ENCODE results near the gene ANXA11. TPM values are rescaled to one million over a fixed set of nuclear protein-coding genes. Genes with fewer than 3 reads are reported as not detected.

Gene ANXA11
- total RNA-seq, 1 experiment from 2014 or later, result 241 TPM

DNA sequence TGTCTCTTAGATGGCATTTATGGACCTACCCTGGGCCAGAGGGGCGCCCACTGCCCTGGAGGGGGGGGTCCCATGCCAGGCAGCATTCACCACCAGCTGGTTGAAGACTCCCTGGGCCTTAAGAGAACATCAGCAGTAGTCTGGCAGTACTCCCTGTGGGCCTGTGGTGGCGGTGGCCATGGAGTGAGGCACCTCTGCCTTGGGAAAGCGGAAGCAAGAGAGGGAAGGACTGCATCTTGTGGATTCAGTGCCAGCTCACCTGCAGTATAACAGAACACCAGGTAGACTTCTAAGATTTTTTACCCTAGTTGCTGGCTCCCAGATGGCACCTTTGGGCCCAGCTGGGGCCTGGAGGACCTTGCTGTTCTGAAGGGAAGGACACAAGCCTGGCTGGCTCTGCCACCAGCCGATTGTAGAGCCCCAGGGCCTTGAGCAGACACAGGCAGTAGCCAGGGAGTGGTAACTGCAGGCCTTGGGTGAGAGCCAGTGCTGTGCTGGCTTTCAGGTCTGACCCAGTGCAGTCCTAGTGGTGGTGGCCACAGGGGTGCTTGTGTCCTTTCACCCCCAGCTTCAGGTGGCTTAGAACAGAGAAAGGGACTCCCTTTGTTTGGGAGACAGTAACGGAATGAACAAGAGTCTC, 57.1 kb downstream of the ANXA11 start:
- H3K27me3 ChIP-seq (ENCODE audit: control insufficient read depth, insufficient read depth, low read length), result no peaks in the 10 kb centered on the region
- ATAC-seq, result no peak
- ChIA-PET POLR2A (no interaction called here), CTCF (no interaction called here)
- 0 out of 2 replicates have a peak, but pooled peaks cover 2% of the 10 kb centered on the region for H3K36me3 ChIP-seq (ENCODE audit: control insufficient read depth, insufficient read depth, low read length)
- no TSS peak for BruUV-seq (replicated peaks)
- TF ChIP-seq, protein P1, sequence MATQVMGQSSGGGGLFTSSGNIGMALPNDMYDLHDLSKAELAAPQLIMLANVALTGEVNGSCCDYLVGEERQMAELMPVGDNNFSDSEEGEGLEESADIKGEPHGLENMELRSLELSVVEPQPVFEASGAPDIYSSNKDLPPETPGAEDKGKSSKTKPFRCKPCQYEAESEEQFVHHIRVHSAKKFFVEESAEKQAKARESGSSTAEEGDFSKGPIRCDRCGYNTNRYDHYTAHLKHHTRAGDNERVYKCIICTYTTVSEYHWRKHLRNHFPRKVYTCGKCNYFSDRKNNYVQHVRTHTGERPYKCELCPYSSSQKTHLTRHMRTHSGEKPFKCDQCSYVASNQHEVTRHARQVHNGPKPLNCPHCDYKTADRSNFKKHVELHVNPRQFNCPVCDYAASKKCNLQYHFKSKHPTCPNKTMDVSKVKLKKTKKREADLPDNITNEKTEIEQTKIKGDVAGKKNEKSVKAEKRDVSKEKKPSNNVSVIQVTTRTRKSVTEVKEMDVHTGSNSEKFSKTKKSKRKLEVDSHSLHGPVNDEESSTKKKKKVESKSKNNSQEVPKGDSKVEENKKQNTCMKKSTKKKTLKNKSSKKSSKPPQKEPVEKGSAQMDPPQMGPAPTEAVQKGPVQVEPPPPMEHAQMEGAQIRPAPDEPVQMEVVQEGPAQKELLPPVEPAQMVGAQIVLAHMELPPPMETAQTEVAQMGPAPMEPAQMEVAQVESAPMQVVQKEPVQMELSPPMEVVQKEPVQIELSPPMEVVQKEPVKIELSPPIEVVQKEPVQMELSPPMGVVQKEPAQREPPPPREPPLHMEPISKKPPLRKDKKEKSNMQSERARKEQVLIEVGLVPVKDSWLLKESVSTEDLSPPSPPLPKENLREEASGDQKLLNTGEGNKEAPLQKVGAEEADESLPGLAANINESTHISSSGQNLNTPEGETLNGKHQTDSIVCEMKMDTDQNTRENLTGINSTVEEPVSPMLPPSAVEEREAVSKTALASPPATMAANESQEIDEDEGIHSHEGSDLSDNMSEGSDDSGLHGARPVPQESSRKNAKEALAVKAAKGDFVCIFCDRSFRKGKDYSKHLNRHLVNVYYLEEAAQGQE (IDR thresholded peaks at IDR 0.05; ENCODE audit: insufficient read depth in 1 of 2, low read depth in 2 of 2, low read length in 1 of 2), result no peak
- TF ChIP-seq POLR2AphosphoS5 (IDR thresholded peaks at IDR 0.05; ENCODE audit: low read depth, low read length) (no peak), TCF7L2 (IDR thresholded peaks at IDR 0.05; ENCODE audit: low read depth, low read length) (no peak), SIN3A (IDR thresholded peaks at IDR 0.05; ENCODE audit: borderline replicate concordance, insufficient read depth, low read depth, low read length) (no peak)
- TF ChIP-seq, protein P2, sequence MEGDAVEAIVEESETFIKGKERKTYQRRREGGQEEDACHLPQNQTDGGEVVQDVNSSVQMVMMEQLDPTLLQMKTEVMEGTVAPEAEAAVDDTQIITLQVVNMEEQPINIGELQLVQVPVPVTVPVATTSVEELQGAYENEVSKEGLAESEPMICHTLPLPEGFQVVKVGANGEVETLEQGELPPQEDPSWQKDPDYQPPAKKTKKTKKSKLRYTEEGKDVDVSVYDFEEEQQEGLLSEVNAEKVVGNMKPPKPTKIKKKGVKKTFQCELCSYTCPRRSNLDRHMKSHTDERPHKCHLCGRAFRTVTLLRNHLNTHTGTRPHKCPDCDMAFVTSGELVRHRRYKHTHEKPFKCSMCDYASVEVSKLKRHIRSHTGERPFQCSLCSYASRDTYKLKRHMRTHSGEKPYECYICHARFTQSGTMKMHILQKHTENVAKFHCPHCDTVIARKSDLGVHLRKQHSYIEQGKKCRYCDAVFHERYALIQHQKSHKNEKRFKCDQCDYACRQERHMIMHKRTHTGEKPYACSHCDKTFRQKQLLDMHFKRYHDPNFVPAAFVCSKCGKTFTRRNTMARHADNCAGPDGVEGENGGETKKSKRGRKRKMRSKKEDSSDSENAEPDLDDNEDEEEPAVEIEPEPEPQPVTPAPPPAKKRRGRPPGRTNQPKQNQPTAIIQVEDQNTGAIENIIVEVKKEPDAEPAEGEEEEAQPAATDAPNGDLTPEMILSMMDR (IDR thresholded peaks at IDR 0.05), result no peak
- H3K4me1 ChIP-seq (ENCODE audit: control insufficient read depth, insufficient read depth, low read length), result peaks cover 7% of the 10 kb centered on the region
- no peak for DNase-seq (ENCODE audit: low read depth, low spot score)
- intact Hi-C loops (cut with micrococcal nuclease; ENCODE audit: unreplicated experiment) (no loop called here), in situ Hi-C loops (cut with HindIII; ENCODE audit: low pct_unique_long_range_greater_than_20kb, low sequenced_read_pairs) (no loop called here)
- no peak overlapping the region for H3K27ac ChIP-seq (ENCODE audit: low read length)
- peaks cover 7% of the 10 kb centered on the region; the same call in 1 of the 2 replicates for H3K9me3 ChIP-seq (ENCODE audit: control insufficient read depth, insufficient read depth, low read depth, low read length)
- no peak overlapping the region for H3K4me3 ChIP-seq (ENCODE audit: low read depth in 2 of 2, low read length in 2 of 2)

DNA sequence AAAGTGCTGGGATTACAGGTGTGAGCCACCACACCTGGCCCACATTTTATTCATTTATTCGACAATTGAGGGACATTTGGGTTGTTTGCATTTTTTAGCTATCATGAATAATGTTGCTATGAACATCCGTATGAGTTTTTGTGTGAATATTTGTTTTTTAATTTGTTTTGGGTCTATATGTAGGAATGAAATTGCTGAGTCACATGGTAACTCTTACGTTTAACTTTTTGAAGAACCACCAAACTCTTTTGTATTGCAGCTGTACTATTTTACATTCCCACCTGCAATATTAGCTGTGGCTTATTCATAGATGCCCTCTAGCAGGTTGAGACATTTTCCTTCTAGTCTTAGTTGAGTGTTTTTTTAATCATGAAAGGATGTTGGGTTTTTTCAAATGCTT, 58.4 kb downstream of the ANXA11 start:
- H3K4me3 ChIP-seq (ENCODE audit: low read depth in 2 of 2, low read length in 2 of 2), result no peak overlapping the region
- no TSS peak for BruUV-seq (replicated peaks)
- intact Hi-C loops (cut with micrococcal nuclease; ENCODE audit: unreplicated experiment) (no loop called here), in situ Hi-C loops (cut with HindIII; ENCODE audit: low pct_unique_long_range_greater_than_20kb, low sequenced_read_pairs) (no loop called here)
- H3K27ac ChIP-seq (ENCODE audit: low read length), result no peak overlapping the region
- ATAC-seq, result no peak
- H3K36me3 ChIP-seq (ENCODE audit: control insufficient read depth, insufficient read depth, low read length), result no peaks in the 10 kb centered on the region
- POLR2A ChIA-PET, result no interaction called here
- H3K4me1 ChIP-seq (ENCODE audit: control insufficient read depth, insufficient read depth, low read length), result peaks cover 7% of the 10 kb centered on the region
- no peak for DNase-seq (ENCODE audit: low read depth, low spot score)
- peaks cover 7% of the 10 kb centered on the region; the same call in 1 of the 2 replicates for H3K9me3 ChIP-seq (ENCODE audit: control insufficient read depth, insufficient read depth, low read depth, low read length)
- CTCF ChIA-PET, result no interaction called here
- H3K27me3 ChIP-seq (ENCODE audit: control insufficient read depth, insufficient read depth, low read length), result no peaks in the 10 kb centered on the region
- 0 out of 2 replicates have a peak, but pooled peaks have one; percentile 29 for TF ChIP-seq POLR2AphosphoS5 (IDR thresholded peaks at IDR 0.05; ENCODE audit: low read depth, low read length)
- TF ChIP-seq, protein P1 (IDR thresholded peaks at IDR 0.05; ENCODE audit: insufficient read depth in 1 of 2, low read depth in 2 of 2, low read length in 1 of 2), result no peak
